ENCODE results near the gene CCDC13. TPM values are rescaled to one million over a fixed set of nuclear protein-coding genes. Genes with fewer than 3 reads are reported as not detected.

Gene CCDC13
- total RNA-seq, 1 donor from 2014 or later, result 1.7 TPM

GRCh38 chr3:42752441-42752840 lies 20.6 kb downstream of the CCDC13 start:
- ChIA-PET POLR2A (no interaction called here), CTCF (no interaction called here)
- intact Hi-C loops (cut with micrococcal nuclease), result no loop called here
- ATAC-seq (ENCODE audit: low read depth) (no peak), DNase-seq (no peak)
- Mint-ChIP-seq H3K4me3 (no peak overlapping the region), H3K4me1 (peaks cover 3% of the 10 kb centered on the region), H3K27ac (no peak overlapping the region), H3K9me3 (no peaks in the 10 kb centered on the region), H3K27me3 (peaks cover 1% of the 10 kb centered on the region), H3K36me3 (ENCODE audit: low read depth) (no peaks in the 10 kb centered on the region)
- TF ChIP-seq, protein P1, sequence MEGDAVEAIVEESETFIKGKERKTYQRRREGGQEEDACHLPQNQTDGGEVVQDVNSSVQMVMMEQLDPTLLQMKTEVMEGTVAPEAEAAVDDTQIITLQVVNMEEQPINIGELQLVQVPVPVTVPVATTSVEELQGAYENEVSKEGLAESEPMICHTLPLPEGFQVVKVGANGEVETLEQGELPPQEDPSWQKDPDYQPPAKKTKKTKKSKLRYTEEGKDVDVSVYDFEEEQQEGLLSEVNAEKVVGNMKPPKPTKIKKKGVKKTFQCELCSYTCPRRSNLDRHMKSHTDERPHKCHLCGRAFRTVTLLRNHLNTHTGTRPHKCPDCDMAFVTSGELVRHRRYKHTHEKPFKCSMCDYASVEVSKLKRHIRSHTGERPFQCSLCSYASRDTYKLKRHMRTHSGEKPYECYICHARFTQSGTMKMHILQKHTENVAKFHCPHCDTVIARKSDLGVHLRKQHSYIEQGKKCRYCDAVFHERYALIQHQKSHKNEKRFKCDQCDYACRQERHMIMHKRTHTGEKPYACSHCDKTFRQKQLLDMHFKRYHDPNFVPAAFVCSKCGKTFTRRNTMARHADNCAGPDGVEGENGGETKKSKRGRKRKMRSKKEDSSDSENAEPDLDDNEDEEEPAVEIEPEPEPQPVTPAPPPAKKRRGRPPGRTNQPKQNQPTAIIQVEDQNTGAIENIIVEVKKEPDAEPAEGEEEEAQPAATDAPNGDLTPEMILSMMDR (IDR thresholded peaks at IDR 0.05), result no peak

GRCh38 chr3:42751609-42752008 lies 21.4 kb downstream of the CCDC13 start:
- ATAC-seq (ENCODE audit: low read depth) (no peak), DNase-seq (no peak)
- POLR2A ChIA-PET, result no interaction called here
- H3K4me3 Mint-ChIP-seq, result no peak overlapping the region
- H3K4me1 Mint-ChIP-seq, result peaks cover 5% of the 10 kb centered on the region
- intact Hi-C loops (cut with micrococcal nuclease), result no loop called here
- CTCF ChIA-PET, result no interaction called here
- no peaks in the 10 kb centered on the region for H3K36me3 Mint-ChIP-seq (ENCODE audit: low read depth)
- H3K27me3 Mint-ChIP-seq, result peaks cover 1% of the 10 kb centered on the region
- no peak overlapping the region for H3K27ac Mint-ChIP-seq
- H3K9me3 Mint-ChIP-seq, result no peaks in the 10 kb centered on the region
- TF ChIP-seq, protein P1 (IDR thresholded peaks at IDR 0.05), result no peak

DNA sequence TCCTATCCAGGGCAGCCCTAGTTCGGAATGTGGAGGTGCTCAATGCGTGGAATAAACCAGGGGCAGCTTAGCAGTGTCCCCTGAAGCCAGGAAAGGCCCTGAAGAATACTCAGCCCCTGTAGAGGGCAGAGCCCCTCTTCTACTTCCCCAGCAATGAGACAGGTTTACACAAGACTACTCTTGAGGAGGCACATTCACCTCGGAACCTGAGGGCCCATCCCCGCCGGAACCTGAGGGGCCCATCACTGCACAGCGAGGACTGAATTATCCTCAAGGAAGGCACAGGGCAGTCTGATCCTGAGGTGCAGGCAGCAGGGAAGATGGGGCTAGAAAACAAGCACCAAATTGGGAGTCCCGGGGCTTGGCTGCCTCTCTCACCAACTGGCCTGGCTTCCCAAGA lies 22.2 kb downstream of the CCDC13 start:
- CTCF ChIA-PET, result no interaction called here
- no peak overlapping the region for H3K4me3 Mint-ChIP-seq
- peaks cover 1% of the 10 kb centered on the region for H3K27me3 Mint-ChIP-seq
- TF ChIP-seq, protein P1 (IDR thresholded peaks at IDR 0.05), result no peak
- DNase-seq (no peak), ATAC-seq (ENCODE audit: low read depth) (no peak)
- no peaks in the 10 kb centered on the region for H3K9me3 Mint-ChIP-seq
- intact Hi-C loops (cut with micrococcal nuclease), result no loop called here
- H3K27ac Mint-ChIP-seq, result no peak overlapping the region
- peaks cover 5% of the 10 kb centered on the region for H3K4me1 Mint-ChIP-seq
- H3K36me3 Mint-ChIP-seq (ENCODE audit: low read depth), result no peaks in the 10 kb centered on the region
- POLR2A ChIA-PET, result no interaction called here

DNA sequence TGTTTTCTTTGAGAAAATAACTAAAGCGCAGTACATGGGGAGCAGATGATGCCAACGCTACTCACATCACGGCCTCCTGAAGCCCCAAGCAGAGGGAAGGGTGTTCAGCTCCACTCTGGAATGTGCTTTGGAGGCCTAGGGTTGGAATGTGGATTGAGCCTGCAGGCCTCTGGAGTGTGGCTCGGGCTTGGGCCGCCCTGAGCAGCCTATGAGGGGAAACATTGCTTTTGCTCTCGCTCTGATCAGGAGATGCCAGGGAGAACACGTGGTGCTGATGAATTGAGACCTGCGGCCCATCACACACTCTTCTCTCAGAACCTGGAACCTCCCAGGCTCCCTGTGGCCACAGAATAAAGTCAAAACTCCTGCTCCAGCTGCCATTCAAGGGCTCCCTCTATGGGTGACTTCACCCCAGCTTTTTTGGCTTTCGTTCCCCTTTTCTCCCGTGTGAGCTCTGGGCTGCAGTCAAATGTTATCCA lies 23.3 kb downstream of the CCDC13 start:
- ChIA-PET CTCF (interaction anchor here (1.1 kb wide), 1 partner anchor 167 kb away, joined by 4 read pairs; the partner anchor contains the start of gene SEC22C), POLR2A (no interaction called here)
- no peak for ATAC-seq (ENCODE audit: low read depth)
- intact Hi-C loops (cut with micrococcal nuclease), result loop anchor here (10.0 kb wide), 1 partner anchor 505 kb away; no protein-coding TSS in a partner anchor
- no peaks in the 10 kb centered on the region for H3K36me3 Mint-ChIP-seq (ENCODE audit: low read depth)
- DNase-seq, result no peak
- H3K4me3 Mint-ChIP-seq, result no peak overlapping the region
- TF ChIP-seq, protein P1 (IDR thresholded peaks at IDR 0.05), result no peak
- H3K9me3 Mint-ChIP-seq, result no peaks in the 10 kb centered on the region
- H3K27ac Mint-ChIP-seq, result no peak overlapping the region
- no peaks in the 10 kb centered on the region for H3K27me3 Mint-ChIP-seq
- H3K4me1 Mint-ChIP-seq, result peaks cover 5% of the 10 kb centered on the region

GRCh38 chr3:42749025-42749752 lies 23.9 kb downstream of the CCDC13 start:
- ATAC-seq (ENCODE audit: low read depth), result no peak
- no peak overlapping the region for H3K4me3 Mint-ChIP-seq
- no peaks in the 10 kb centered on the region for H3K9me3 Mint-ChIP-seq
- peaks cover 8% of the 10 kb centered on the region for H3K4me1 Mint-ChIP-seq
- ChIA-PET CTCF (interaction anchor here (1.1 kb wide), 1 partner anchor 167 kb away, joined by 4 read pairs; the partner anchor contains the start of gene SEC22C), POLR2A (no interaction called here)
- no peaks in the 10 kb centered on the region for H3K36me3 Mint-ChIP-seq (ENCODE audit: low read depth)
- intact Hi-C loops (cut with micrococcal nuclease), result loop anchor here (10.0 kb wide), 1 partner anchor 504 kb away; no protein-coding TSS in a partner anchor
- no peak for DNase-seq
- TF ChIP-seq, protein P1 (IDR thresholded peaks at IDR 0.05), result no peak
- H3K27me3 Mint-ChIP-seq, result no peaks in the 10 kb centered on the region
- H3K27ac Mint-ChIP-seq, result no peak overlapping the region

Measured in activated B cell treated with CpG ODN at 0.5 μM for 24 hours (primary cell).